HG03575 (cell line): ENCODE measurements around the gene AFF3.
"Not testable (repeated sequence)": the region's sequence is repeated elsewhere in the genome, so short reads cannot be mapped to it uniquely, and the experiment has no call there.

ENCODE experiments used
- ATAC-seq: cut with Tn5 transposase; IDR thresholded peaks from one replicate; pipeline ENCODE4 v1.9.1; 2021; ENCODE audit not compliant: unreplicated experiment, insufficient number of reproducible peaks, low FRiP score; ENCODE audit errors: extremely low read depth

AFF3 gene

GRCh38 chr2:99689145-99689742, 453.1 kb downstream of the AFF3 start:
- ATAC-seq, result no peak

GRCh38 chr2:99688699-99689098, 453.7 kb downstream of the AFF3 start:
- ATAC-seq, result no peak

- no peak for ATAC-seq
Observed at GRCh38 chr2:99682275-99683060, 459.9 kb downstream of the AFF3 start.

GRCh38 chr2:99680946-99681345, 461.4 kb downstream of the AFF3 start:
- ATAC-seq, result no peak

- no peak for ATAC-seq
Observed at GRCh38 chr2:99679518-99679917, 462.9 kb downstream of the AFF3 start.

- ATAC-seq, result no peak
Observed at GRCh38 chr2:99678625-99679024, 463.8 kb downstream of the AFF3 start.

- no peak for ATAC-seq
Observed at GRCh38 chr2:99677814-99678213, 464.6 kb downstream of the AFF3 start.

- no peak for ATAC-seq
Observed at GRCh38 chr2:99675130-99675661, 467.2 kb downstream of the AFF3 start.

- no peak for ATAC-seq
Observed at GRCh38 chr2:99674090-99674489, 468.3 kb downstream of the AFF3 start.

GRCh38 chr2:99672766-99673350, 469.5 kb downstream of the AFF3 start:
- no peak for ATAC-seq

GRCh38 chr2:99670768-99671734, 471.3 kb downstream of the AFF3 start:
- ATAC-seq, result no peak

GRCh38 chr2:99666256-99666655, 476.1 kb downstream of the AFF3 start:
- ATAC-seq, result no peak

- ATAC-seq, result no peak
Observed at GRCh38 chr2:99663641-99664040, 478.7 kb downstream of the AFF3 start.

GRCh38 chr2:99662761-99663341, 479.5 kb downstream of the AFF3 start:
- ATAC-seq, result no peak

GRCh38 chr2:99661761-99662160, 480.6 kb downstream of the AFF3 start:
- not testable (repeated sequence) for ATAC-seq

- no peak for ATAC-seq
Observed at GRCh38 chr2:99660616-99661406, 481.6 kb downstream of the AFF3 start.

- no peak for ATAC-seq
Observed at GRCh38 chr2:99659874-99660273, 482.5 kb downstream of the AFF3 start.

- no peak for ATAC-seq
Observed at GRCh38 chr2:99657691-99658258, 484.6 kb downstream of the AFF3 start.
